Measurements from ENCODE around the gene HOXA11.

Gene HOXA11

GRCh38 chr7:27192546-27193334 is 7.7 kb upstream of the HOXA11 start:
- no peak for DNase-seq

DNA sequence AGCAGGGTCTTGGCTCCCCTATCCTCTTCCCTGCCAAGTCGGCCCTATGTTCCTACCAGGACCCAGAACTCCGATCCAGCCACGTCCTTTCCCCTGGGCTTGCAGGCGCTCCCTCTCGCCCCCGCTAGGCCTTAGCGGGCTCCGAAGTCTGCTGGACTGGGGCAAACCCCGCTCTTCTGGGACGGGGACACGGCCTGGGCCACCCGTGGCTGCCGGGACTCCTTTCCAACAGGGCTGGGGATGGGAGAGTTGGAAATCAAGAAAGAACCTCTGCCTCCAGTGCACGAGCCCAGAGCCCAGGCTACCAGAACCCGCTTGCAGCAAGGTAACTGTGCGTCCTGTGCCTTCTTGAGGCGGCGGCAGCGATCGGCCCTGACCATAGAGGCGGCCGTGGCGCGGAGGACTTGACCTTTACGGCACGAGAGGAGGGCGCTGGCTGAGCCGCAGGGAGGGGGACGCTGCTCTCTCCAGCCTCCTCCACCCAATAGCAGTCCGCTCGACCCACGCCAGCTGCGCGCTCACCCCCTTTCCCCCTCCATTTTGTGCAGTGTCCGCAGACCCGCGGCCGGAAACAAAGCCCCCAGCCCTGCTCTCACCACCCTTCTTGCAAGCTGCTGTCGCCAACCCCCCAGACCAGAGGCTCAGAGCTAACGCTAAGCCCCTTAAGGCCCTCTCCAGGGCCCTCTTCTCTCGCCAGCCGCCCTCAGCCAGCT is 7.0 kb upstream of the HOXA11 start:
- DNase-seq: no peak

DNA sequence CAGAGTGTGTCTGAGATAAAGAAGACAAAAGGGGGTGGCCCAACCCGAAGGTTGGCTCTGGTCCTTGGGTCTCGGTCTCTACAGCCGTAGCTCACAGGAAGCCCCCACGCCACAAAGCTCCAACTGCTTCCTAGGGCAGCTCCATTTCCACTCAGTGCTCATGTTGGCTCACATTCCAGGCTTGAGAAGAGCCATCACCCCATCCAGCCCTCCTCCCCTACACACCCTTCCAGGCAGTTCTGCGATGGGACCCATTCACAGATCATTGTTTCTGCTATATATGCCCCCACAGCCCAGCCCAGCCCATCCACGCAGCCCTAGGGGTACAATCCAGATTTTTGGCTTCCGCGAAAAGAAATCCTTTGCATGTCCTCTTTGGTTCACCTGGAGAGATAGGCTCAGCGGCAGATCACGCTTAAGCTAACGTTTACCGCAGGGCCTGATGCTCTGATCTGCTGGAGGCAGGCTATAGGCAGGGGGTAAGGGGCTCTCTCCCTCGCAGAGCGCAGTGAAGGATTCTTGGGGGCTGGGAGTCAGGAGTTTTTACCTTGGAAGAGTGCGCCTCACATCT is 6.2 kb upstream of the HOXA11 start:
- DNase-seq: no peak

DNA sequence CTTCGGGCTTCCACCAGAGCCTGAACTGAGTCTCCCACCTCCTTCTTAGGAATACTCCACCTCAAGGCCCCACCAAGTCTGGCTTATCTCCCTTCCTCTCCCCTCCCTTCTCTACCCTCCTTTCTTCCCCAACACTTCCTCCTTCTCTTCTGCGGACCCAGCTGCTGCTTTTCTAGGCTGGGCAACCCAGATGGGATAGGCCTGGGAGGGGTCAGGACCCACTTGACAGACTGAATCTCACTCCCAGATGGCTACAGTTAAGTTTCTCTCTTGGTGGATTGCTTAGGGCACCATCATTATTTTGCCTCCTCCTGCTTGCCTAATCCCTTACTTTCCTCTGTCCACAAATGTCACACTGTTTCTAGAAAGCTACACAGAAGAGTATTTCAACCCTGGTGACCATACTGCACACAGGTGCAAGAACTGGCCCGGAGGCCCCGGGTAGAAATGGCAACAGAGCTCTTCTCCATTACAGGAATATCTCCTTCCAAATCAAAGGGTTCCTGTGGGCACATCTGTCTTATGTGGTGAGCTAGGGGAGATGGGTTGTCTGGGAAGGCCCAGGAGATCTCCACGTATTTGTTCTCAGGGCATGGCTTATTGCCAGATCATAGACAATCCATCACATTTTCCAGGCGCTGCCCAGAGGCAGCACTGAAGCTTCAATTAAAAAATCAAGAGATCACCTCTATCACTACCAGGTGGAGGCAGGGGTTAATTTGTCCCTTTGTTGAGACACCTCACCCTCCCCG is 5.1 kb upstream of the HOXA11 start:
- no peak for DNase-seq

DNA sequence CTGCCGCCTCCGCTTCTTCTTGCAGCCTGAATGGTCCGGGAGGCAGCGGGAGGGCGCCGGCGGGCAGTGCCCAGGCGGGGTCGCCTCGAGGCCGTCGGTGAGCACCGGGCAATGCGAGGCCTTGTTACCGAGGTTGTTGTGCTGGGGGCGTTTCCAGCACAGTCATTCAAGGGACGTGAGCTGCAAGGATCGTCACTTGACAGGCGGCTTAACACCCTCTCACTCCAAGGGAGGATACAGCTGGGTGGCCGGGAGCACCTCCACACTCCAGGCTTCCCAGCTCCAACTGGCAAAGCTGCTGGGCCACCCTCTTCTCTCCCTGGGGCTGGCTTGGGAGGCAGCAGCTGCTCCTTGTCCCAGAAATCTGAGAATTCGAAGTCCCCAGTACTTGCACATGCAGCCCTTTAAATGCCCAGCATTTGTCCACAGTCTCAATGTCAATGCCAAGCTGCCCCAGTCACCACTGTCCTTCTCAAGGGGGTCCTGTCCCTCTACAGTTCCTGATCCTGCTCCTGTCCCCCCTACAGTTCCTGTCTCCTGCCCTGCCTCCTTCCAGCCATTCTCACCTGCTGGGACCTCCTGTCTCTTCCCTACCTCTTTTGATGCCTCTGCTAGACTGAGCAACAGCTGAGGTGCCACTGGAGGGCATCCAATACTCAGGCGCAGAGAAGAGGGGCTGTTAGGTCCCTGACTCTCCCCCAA is 4.4 kb upstream of the HOXA11 start:
- no peak for DNase-seq

GRCh38 chr7:27188386-27189294 is 3.6 kb upstream of the HOXA11 start:
- no peak for DNase-seq

- DNase-seq: no peak
Measured at GRCh38 chr7:27187475-27188385, 2.7 kb upstream of the HOXA11 start.

DNA sequence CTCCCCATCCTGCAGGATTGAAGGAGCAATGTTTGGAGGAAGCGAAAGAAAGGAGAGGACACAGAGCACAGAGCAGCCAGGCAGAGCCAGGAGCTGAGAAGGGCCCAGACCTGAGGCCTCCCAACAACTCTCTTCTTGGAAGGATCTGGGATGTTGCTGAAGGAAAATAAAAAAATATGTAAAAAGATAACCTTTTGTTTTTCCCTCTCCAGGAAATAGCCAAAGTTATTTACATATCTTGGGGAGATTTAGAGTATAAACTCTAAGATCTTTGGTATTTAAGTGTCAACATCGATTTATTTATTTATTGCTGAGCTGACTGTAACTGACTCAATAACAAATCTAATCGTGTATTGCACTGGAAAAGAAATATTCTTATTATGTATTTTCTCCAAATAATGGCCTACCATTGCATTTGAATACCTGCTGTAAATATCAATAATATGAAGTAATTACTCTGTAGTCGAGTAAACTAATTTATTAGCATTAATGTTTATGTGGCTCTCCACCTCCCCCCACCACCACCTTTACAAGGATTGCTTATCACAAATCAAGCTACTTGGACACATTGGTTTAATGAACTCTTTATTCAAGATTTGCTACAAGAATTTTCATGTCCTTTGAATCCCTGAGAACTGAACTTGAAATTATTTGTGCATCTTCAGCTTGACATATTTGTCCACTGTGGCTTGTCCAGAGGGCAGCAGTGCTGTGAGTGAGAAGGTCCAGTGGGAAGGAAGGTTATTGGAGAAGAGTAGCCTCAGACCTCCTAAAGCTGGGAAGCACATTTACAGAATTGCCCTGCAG is 1.8 kb upstream of the HOXA11 start:
- DNase-seq: no peak

DNA sequence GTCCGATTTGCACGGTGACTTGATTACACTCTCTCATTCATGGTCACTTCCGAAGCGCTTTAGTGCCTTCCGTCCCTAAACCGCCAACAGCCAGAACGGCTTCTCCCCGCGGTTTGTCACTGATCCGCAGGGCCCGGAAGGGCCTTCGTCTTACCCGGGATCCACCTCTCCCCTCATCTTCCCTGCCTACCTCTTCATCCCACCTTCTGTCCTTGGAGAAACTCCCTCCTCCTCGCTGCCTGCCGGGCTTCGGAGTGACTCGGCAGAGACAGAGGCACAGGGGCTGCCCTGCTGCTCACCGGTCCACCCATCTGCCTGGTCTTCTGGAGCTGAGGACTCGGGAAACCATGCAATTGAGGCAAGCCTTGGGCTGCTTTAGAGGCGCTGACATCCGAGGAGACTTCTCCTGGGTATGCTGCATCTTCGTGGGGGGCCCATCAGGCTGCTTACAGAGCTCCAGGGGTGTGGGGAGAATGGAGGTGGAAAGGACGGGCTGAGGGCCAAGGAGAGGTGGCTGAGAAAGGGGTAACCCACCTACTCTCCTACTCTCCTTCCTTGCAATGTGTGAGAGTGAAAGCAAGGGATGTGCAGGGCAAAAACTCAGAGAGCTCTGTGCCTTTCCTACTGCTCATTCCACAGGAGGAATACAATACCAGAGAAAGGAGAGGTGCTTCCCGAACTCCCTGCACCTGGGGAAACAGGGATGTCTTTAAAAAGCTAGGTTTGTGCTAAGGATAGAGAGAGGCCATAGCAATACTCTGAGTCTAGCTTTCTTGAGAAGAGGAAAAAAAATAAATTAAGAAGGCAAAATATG is 1.0 kb upstream of the HOXA11 start:
- DNase-seq: no peak

DNA sequence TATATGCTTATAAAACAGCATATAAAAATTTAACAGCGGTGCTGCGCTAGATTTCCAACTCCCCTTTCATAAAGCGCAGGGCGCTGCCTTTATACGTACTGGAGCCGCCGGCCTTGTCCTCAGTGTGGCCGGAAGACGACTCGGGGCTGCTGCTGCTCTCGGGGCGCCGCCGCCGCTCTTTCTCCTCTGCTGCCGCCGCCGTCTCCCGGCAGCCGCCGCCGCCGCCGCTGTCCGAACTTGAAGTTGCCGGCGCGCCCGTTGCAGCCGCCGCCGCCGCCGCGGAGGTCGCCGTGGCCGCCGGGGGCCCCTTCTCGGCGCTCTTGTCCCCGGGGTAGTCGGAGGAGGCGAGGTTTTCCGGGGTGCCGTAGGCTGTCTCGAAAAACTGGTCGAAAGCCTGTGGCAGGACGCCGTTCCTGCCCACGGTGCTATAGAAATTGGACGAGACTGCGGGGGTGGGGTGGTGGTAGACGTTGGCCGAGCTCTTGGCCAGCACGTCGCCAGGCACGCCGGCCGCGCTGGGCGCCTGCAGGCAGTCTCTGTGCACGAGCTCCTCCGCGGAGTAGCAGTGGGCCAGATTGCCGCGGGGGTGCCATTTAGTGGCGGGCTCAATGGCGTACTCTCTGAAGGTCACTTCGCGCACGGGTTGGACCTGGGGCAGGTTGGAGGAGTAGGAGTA is 557 bp downstream of the HOXA11 start:
- no peak for DNase-seq

GRCh38 chr7:27183682-27184336 is 1.2 kb downstream of the HOXA11 start:
- no peak for DNase-seq

DNA sequence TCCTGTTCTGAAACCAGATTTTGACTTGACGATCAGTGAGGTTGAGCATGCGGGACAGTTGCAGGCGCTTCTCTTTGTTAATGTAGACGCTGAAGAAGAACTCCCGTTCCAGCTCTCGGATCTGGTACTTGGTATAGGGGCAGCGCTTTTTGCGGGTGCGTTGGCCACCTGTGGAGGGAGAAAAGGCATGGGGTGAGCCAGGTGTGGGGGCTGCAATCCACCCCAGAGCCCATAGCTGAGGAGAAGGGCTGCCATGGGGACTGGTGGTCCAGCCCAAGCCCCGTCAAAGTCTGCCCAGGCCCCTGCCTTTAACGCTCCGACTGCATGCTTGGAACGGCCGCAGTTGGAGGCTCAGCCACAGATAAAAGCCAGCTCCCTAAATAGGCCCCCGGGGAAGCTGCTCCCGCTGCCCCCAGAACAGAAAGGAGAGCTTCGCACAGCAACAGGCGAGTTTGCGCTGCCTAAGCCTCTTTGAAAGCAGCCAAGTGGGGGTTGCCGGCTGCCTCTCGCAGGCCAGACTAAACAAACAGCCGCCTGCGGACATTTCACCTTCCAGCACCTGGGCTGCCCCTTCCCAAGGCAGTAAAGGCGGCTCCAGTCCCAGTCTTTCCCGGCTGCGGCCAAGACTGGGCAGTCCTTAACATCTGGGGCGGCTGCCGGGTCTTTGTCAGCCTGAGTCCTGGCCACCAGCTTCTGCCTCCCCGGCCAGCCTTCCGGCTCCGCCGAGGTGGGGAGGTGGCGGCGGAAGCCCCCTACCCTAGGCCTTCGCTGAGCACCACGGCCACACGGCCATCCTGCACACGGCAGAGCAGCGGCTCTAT is 2.0 kb downstream of the HOXA11 start:
- DNase-seq: no peak

- no peak for DNase-seq
Measured at GRCh38 chr7:27182285-27182841, 2.7 kb downstream of the HOXA11 start.

GRCh38 chr7:27181795-27182275 is 3.2 kb downstream of the HOXA11 start:
- no peak for DNase-seq

- DNase-seq: no peak
Measured at GRCh38 chr7:27180431-27181420, 4.3 kb downstream of the HOXA11 start.
